HepG2 (cell line): ENCODE measurements around the gene GAL3ST2. TPM values are rescaled to one million over a fixed set of nuclear protein-coding genes. Genes with fewer than 3 reads are reported as not detected.
A peak's percentile ranks its signal among the peaks of the same experiment; 100 is the strongest.

Experiments
- BHLHE40 ChIP-seq: IDR thresholded peaks from 2 replicates; pipeline ENCODE4 v1.6.1; 2011; ENCODE audit warnings: low read length, improper control_type of control experiment
- CCAR2 ChIP-seq: fragments of 200-400 bp; formaldehyde crosslinking; optimal IDR thresholded peaks from 2 replicates; pipeline ENCODE3; 2018; ENCODE audit warnings: low read depth, mild to moderate bottlenecking, low read length, moderate library complexity
- HNF4G ChIP-seq, 2 experiments: sonication (generic) in 1 of 2; formaldehyde crosslinking in 1 of 2; IDR thresholded peaks; 2 replicates each; pipeline versions ENCODE4 v1.4.0 to v1.6.1; 2011 to 2020; ENCODE audit warnings: borderline replicate concordance in 2 of 2, low read depth in 2 of 2, mild to moderate bottlenecking in 2 of 2, low read length in 1 of 2, missing genetic modification reagents in 1 of 2, moderate library complexity in 1 of 2
- JDP2 ChIP-seq: sonication (generic); formaldehyde crosslinking; IDR thresholded peaks from 2 replicates; pipeline ENCODE4 v1.8.1; 2022; ENCODE audit warnings: missing genetic modification reagents, borderline replicate concordance
- JUNB ChIP-seq: sonication (generic); formaldehyde crosslinking; IDR thresholded peaks from 2 replicates; pipeline ENCODE4 v1.8.0; 2022; ENCODE audit warnings: missing genetic modification reagents, mild to moderate bottlenecking, borderline replicate concordance
- KDM5B ChIP-seq: sonication (generic); formaldehyde crosslinking; IDR thresholded peaks from 2 replicates; pipeline ENCODE4 v1.4.0; 2020; ENCODE audit warnings: missing genetic modification reagents, mild to moderate bottlenecking, borderline replicate concordance
- KDM6A ChIP-seq: IDR thresholded peaks from 2 replicates; pipeline ENCODE4 v1.6.1; 2016; ENCODE audit warnings: low read depth
- MIER3 ChIP-seq: IDR thresholded peaks from 2 replicates; pipeline ENCODE4 v1.6.1; 2016; ENCODE audit warnings: missing compliant biosample characterization, borderline replicate concordance
- TAF15 ChIP-seq: fragments of 200-400 bp; formaldehyde crosslinking; IDR thresholded peaks from one replicate; pipeline ENCODE4 v1.6.1; 2018; ENCODE audit warnings: mild to moderate bottlenecking, low read depth, low read length; ENCODE audit not compliant: poor library complexity, severe bottlenecking
- TFAP4 ChIP-seq: sonication (generic); IDR thresholded peaks from 2 replicates; pipeline ENCODE4 v1.6.1; 2016; ENCODE audit warnings: low read depth, borderline replicate concordance
- TRIM22 ChIP-seq: fragments of 450-650 bp; IDR thresholded peaks from 2 replicates; pipeline ENCODE4 v1.6.1; 2017
- XBP1 ChIP-seq: sonication (generic); formaldehyde crosslinking; IDR thresholded peaks from 2 replicates; pipeline ENCODE4 v1.5.0; 2020; ENCODE audit warnings: missing genetic modification reagents
- ZBTB1 ChIP-seq: sonication (generic); formaldehyde crosslinking; IDR thresholded peaks from 2 replicates; pipeline ENCODE4 v1.4.0; 2020; ENCODE audit warnings: missing genetic modification reagents, borderline replicate concordance
- ZNF180 ChIP-seq: sonication (generic); formaldehyde crosslinking; IDR thresholded peaks from 2 replicates; pipeline ENCODE4 v1.4.0; 2020; ENCODE audit warnings: low read depth, missing genetic modification reagents, borderline replicate concordance
- ZNF34 ChIP-seq: sonication (generic); formaldehyde crosslinking; IDR thresholded peaks from 2 replicates; pipeline ENCODE4 v1.4.0; 2020; ENCODE audit warnings: mild to moderate bottlenecking, missing genetic modification reagents, borderline replicate concordance
- ZNF572 ChIP-seq: sonication (generic); formaldehyde crosslinking; IDR thresholded peaks from 2 replicates; pipeline ENCODE4 v1.5.1; 2020; ENCODE audit warnings: mild to moderate bottlenecking, missing genetic modification reagents
- ZNF7 ChIP-seq: IDR thresholded peaks from 2 replicates; pipeline ENCODE4 v1.6.1; 2016; ENCODE audit warnings: missing biosample characterization, missing genetic modification reagents
- polyA plus RNA-seq, 8 experiments: library from polyadenylated mRNA; depleted of rRNA in 3 of 8; stranded (reverse) in 7 of 8; unstranded in 1 of 8; fragments of >200 nt; fragmentation: Illumina TruSeq in 4 of 8; extraction: Trizol in 4 of 8; gene quantifications; 2 replicates each; pipeline versions ENCODE4 v1.2.1 to v1.2.3, GENCODE V29; 2011 to 2016; ENCODE audit warnings: low read depth in 4 of 8, missing spikeins in 1 of 8, mixed read lengths in 1 of 8; ENCODE audit not compliant: insufficient read depth in 1 of 8
- total RNA-seq, 5 experiments: library from RNA; depleted of rRNA; stranded (reverse); fragments of >200 nt; fragmentation: Illumina TruSeq; extraction: Trizol; gene quantifications; 2 replicates each; pipeline ENCODE4 v1.2.3, GENCODE V29; 2016; ENCODE audit warnings: low read depth in 1 of 5
- TF ChIP-seq, protein P1 (sequence below): sonication (generic); formaldehyde crosslinking; IDR thresholded peaks from 2 replicates; pipeline ENCODE4 v1.4.0; 2020; ENCODE audit warnings: missing genetic modification reagents
- TF ChIP-seq, protein P2 (sequence below): sonication (generic); formaldehyde crosslinking; IDR thresholded peaks from 2 replicates; pipeline ENCODE4 v1.9.0; 2021; ENCODE audit warnings: missing genetic modification reagents, borderline replicate concordance

Gene GAL3ST2
- total and polyA plus RNA-seq, 2 of the 13 experiments (the other 11 are each of a cell fraction or from before 2014, with no cell fraction given), result 0.17 to 0.20 TPM

DNA sequence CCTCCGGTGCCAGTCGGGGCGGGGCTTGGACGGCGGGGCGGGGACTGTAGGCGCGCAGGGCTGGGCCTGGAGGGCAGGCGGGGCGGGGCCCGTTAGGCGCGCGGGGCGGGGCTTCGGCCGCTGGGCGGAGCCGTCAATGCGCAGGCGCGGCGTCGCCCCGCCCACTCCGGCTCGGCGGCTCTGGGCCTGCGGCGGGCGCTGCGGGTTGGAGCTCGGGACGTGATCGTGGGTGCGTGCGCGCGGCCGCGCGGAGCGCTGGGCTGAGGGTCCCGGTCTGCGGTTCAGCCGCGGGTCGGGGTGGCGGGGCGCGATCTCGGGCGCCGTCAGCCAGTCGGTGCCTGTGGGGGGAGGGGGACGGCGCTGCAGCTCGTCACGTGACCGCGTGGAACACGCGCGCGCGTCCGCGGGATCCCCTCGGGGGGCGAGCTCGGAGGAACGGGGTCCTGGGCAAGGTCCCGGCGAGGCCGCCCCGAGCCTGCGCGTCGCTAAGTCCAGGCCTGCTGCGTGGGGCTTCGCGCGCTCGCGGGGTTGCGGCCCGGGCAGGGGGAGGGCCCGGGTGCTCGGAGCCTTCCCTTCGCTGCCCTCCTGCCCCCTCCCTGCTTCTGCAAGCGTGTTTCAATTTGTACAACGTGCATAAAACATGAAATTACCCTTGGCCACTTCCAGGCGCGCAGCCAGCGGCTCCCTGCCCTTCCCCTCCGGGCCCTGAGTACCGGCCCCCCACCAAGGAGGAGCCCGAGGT, 42.0 kb upstream of the GAL3ST2 start, which contains the start of gene D2HGDH (continued):
- TF ChIP-seq TAF15 (no peak), TFAP4 (no peak), ZNF572 (CRISPR knock-in tag) (no peak), ZNF180 (no peak), ZBTB1 (CRISPR knock-in tag) (no peak), ZNF7 (CRISPR knock-in tag) (no peak), BHLHE40 (peak; percentile 94), ZNF34 (CRISPR knock-in tag) (no peak), XBP1 (CRISPR knock-in tag) (no peak), CCAR2 (no peak), JUNB (CRISPR knock-in tag) (no peak), JDP2 (CRISPR knock-in tag) (no peak; the same call in 1 of the 2 replicates), HNF4G (IDR thresholded peaks at IDR 0.05; ENCODE audit: borderline replicate concordance, low read depth, low read length) (no peak), HNF4G (CRISPR knock-in tag; IDR thresholded peaks at IDR 0.05; ENCODE audit: borderline replicate concordance, low read depth) (0 out of 2 replicates have a peak, but pooled peaks have one; percentile 6), TRIM22 (no peak), KDM6A (CRISPR knock-in tag) (no peak), KDM5B (CRISPR knock-in tag) (no peak), MIER3 (no peak)
- TF ChIP-seq, protein P1, sequence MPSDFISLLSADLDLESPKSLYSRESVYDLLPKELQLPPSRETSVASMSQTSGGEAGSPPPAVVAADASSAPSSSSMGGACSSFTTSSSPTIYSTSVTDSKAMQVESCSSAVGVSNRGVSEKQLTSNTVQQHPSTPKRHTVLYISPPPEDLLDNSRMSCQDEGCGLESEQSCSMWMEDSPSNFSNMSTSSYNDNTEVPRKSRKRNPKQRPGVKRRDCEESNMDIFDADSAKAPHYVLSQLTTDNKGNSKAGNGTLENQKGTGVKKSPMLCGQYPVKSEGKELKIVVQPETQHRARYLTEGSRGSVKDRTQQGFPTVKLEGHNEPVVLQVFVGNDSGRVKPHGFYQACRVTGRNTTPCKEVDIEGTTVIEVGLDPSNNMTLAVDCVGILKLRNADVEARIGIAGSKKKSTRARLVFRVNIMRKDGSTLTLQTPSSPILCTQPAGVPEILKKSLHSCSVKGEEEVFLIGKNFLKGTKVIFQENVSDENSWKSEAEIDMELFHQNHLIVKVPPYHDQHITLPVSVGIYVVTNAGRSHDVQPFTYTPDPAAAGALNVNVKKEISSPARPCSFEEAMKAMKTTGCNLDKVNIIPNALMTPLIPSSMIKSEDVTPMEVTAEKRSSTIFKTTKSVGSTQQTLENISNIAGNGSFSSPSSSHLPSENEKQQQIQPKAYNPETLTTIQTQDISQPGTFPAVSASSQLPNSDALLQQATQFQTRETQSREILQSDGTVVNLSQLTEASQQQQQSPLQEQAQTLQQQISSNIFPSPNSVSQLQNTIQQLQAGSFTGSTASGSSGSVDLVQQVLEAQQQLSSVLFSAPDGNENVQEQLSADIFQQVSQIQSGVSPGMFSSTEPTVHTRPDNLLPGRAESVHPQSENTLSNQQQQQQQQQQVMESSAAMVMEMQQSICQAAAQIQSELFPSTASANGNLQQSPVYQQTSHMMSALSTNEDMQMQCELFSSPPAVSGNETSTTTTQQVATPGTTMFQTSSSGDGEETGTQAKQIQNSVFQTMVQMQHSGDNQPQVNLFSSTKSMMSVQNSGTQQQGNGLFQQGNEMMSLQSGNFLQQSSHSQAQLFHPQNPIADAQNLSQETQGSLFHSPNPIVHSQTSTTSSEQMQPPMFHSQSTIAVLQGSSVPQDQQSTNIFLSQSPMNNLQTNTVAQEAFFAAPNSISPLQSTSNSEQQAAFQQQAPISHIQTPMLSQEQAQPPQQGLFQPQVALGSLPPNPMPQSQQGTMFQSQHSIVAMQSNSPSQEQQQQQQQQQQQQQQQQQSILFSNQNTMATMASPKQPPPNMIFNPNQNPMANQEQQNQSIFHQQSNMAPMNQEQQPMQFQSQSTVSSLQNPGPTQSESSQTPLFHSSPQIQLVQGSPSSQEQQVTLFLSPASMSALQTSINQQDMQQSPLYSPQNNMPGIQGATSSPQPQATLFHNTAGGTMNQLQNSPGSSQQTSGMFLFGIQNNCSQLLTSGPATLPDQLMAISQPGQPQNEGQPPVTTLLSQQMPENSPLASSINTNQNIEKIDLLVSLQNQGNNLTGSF (CRISPR knock-in tag), result no peak; the same call in 1 of the 2 replicates
- TF ChIP-seq, protein P2, sequence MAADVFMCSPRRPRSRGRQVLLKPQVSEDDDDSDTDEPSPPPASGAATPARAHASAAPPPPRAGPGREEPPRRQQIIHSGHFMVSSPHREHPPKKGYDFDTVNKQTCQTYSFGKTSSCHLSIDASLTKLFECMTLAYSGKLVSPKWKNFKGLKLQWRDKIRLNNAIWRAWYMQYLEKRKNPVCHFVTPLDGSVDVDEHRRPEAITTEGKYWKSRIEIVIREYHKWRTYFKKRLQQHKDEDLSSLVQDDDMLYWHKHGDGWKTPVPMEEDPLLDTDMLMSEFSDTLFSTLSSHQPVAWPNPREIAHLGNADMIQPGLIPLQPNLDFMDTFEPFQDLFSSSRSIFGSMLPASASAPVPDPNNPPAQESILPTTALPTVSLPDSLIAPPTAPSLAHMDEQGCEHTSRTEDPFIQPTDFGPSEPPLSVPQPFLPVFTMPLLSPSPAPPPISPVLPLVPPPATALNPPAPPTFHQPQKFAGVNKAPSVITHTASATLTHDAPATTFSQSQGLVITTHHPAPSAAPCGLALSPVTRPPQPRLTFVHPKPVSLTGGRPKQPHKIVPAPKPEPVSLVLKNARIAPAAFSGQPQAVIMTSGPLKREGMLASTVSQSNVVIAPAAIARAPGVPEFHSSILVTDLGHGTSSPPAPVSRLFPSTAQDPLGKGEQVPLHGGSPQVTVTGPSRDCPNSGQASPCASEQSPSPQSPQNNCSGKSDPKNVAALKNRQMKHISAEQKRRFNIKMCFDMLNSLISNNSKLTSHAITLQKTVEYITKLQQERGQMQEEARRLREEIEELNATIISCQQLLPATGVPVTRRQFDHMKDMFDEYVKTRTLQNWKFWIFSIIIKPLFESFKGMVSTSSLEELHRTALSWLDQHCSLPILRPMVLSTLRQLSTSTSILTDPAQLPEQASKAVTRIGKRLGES (CRISPR knock-in tag), result no peak
